Ovary (tissue), 9 donors: ENCODE results near the gene TNS3. TPM values are rescaled to one million over a fixed set of nuclear protein-coding genes. Genes with fewer than 3 reads are reported as not detected.

ENCODE experiments used
- DNase-seq, 5 donors: peaks; one replicate each; pipeline ENCODE4 v3.0.0-alpha.2; 2019 to 2020
- H3K27ac ChIP-seq, 2 donors: fragments of 200-600 bp; one replicate each; pipeline versions ENCODE4 v1.5.1 to v1.8.0; 2019 to 2022
- H3K27me3 ChIP-seq: fragments of 200-600 bp; one replicate; pipeline ENCODE4 v1.8.0; 2022
- H3K36me3 ChIP-seq: fragments of 200-600 bp; sonication (generic); one replicate; pipeline ENCODE4 v1.5.1; 2019
- H3K4me1 ChIP-seq: one replicate; pipeline ENCODE4 v1.8.1; 2013; ENCODE audit warnings: mild to moderate bottlenecking, moderate library complexity; ENCODE audit not compliant: insufficient read depth
- H3K4me3 ChIP-seq: fragments of 200-600 bp; sonication (generic); one replicate; pipeline ENCODE4 v1.5.1; 2017
- H3K9me3 ChIP-seq, 2 donors: fragments of 200-600 bp in 1 of 2; sonication (generic) in 1 of 2; one replicate each; pipeline versions ENCODE4 v1.5.1 to v1.8.1; 2013 to 2019; ENCODE audit warnings: mild to moderate bottlenecking in 1 of 2, moderate library complexity in 1 of 2
- CTCF ChIP-seq, 3 donors: fragments of 450-650 bp in 2 of 3; fragments of 200-600 bp in 1 of 3; IDR thresholded peaks; one replicate each; pipeline versions ENCODE4 v1.5.1 to v1.8.0; 2016 to 2022; ENCODE audit warnings: antibody characterized with exemption in 3 of 3, mild to moderate bottlenecking in 1 of 3
- EP300 ChIP-seq: sonication (generic); formaldehyde crosslinking; IDR thresholded peaks from one replicate; pipeline ENCODE4 v1.6.1; 2017; ENCODE audit warnings: antibody characterized with exemption
- POLR2A ChIP-seq: fragments of 450-650 bp; IDR thresholded peaks from one replicate; pipeline ENCODE4 v1.6.1; 2017; ENCODE audit warnings: antibody characterized with exemption, mild to moderate bottlenecking, moderate library complexity
- WGBS, 3 donors: extraction: QIAGEN DNeasy Blood & Tissue Kit in 1 of 3; methylation state at CpG; one replicate each; pipeline versions ENCODE4 v1.1.5 to v1.1.7; 2013 to 2017; 5-methylcytosine and 5-hydroxymethylcytosine counted together
- intact Hi-C, 4 donors: fragments of 100-400 bp; cut with DNase I; formaldehyde crosslinking; loops; one replicate each; pipeline versions ENCODE4 v1.11.0 to v1.15.1; 2022 to 2023
- polyA plus RNA-seq, 2 donors: library from polyadenylated mRNA; stranded (reverse); fragments of 200-250 nt in 1 of 2; fragments of 350-450 nt in 1 of 2; fragmentation: Illumina TruSeq in 1 of 2; extraction: RNeasy Lipid Tissue Mini Kit (QIAGEN cat#74804) in 1 of 2; gene quantifications; one replicate each; pipeline ENCODE4 v1.2.3, GENCODE V29; 2013 to 2014
- total RNA-seq, 7 donors: library from RNA; depleted of rRNA in 2 of 7; stranded (reverse); fragments of >200 nt in 2 of 7; fragmentation: NEBNext Ultra II Directional in 3 of 7; extraction: Animal tissue kit (Norgen Biotek cat#: 25700) in 3 of 7; gene quantifications; one replicate each; pipeline versions ENCODE4 v1.1.0 to v1.2.4, GENCODE V29; 2016 to 2023
- donor health status: DM: no; HTN: no; CAD: no; lungs with moderate emphysema.
- donor health status: DM: no; HTN: no; CAD: no.
- donor health status: Bipolar disorder and iron deficiency.
- donor health status: DM: yes; HTN: yes; CAD: no.
- donor health status: DM: no; HTN: no; CAD: no.
- donor health status: DM: yes; HTN: yes; CAD: no.

Gene TNS3
- total and polyA plus RNA-seq, 9 donors = 36.6 to 137 (median 91.3) TPM

DNA sequence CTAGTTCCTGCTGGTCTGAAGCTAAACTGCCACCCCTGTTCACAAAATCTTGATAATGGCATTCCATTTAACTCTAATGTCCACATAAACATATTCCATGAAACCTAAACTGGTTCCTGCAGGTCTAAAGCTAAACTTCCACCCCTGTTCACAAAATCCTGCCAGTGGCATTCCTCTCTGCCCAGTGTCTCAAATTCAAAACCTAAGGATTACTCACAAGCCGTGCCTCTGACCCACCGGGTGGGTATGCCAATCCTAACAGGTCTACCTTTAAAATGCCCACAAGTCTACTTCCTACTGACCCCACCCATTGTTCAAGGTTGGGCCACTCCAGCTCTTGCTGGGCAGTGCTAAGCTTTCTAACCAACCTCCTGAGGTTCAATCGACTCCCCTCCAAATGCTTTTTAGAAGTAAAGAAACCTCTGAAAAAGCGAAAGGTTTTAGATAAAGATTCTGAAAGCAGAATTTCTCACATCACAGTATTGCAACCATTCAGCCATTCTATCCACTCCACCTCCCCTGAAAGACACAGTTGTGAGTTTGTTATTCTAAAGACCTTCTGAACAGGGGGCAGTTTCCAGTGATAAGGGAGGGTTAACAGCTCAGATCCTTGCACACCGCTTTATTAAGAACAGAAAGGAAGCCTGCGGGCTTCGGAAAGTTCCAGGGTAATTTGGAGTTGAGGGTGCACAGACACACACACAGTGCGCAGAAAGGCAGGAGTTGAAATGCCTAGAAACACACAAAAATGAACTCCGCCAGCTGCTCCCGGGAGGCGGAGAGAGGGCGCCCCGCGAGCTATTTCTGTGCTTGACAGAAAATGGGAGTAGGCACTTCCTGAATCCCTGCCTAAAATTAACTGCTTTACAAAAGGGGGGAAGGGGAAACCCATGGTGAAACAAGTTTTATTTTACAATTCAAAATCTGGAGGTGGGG, 87.7 kb downstream of the TNS3 start:
- H3K27ac ChIP-seq = no peak overlapping the region
- no peak overlapping the region for H3K4me3 ChIP-seq
- intact Hi-C loops = no loop called here
- H3K36me3 ChIP-seq = no peaks in the 10 kb centered on the region
- H3K27me3 ChIP-seq = no peaks in the 10 kb centered on the region
- H3K4me1 ChIP-seq = peaks cover 18% of the 10 kb centered on the region
- TF ChIP-seq POLR2A (no peak), CTCF (IDR thresholded peaks at IDR 0.05) (no peak), EP300 (no peak)
- WGBS, 3 donors = 14 to 19% (median 16%) methylated on average over 14 of the region's 14 CpGs
- peak in 3 of 5 donors; percentile 55 to 69 (median 62) for DNase-seq
- no peaks in the 10 kb centered on the region for H3K9me3 ChIP-seq

DNA sequence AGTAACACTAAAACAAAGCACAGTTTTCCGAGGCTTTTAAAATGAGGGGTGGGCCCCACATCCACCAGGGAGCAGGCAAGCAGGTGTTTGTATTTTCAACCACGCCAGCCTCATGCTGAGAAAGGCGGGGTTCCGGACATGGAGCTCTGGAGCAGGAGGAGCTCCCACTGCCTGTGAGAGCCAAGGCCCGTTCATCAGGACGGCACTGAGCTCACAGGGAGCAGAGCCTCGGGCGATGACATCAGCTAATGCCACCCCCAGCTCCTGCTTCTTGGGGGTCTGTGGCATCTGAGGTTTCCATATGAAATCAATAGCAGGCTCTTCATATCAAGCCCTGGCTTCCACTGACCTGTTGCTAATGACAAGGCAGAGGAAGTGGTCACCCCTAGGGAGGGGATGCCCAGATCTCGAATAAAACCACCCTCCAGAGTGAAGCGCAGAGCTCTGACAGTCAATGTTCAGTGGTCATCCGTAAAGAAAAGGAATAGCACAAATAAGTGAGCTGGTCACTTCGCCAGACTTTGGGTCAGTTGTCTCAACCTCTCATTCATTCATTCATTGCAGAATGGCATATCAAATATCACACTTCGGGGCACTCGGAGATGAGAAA, 89.1 kb downstream of the TNS3 start:
- peaks cover 21% of the 10 kb centered on the region for H3K4me1 ChIP-seq
- intact Hi-C loops = no loop called here
- WGBS, 3 donors = 84 to 86% (median 86%) methylated on average over 14 of the region's 14 CpGs
- DNase-seq = peak in 1 of 5 donors; percentile 13
- no peaks in the 10 kb centered on the region for H3K27me3 ChIP-seq
- H3K36me3 ChIP-seq = no peaks in the 10 kb centered on the region
- H3K27ac ChIP-seq = no peak overlapping the region
- TF ChIP-seq CTCF (IDR thresholded peaks at IDR 0.05) = no peak
- H3K4me3 ChIP-seq = no peak overlapping the region
- no peaks in the 10 kb centered on the region for H3K9me3 ChIP-seq

- H3K4me1 ChIP-seq = peaks cover 19% of the 10 kb centered on the region
- intact Hi-C loops = no loop called here
Observed at GRCh38 chr7:47490501-47491265, 91.2 kb downstream of the TNS3 start.

More at GRCh38 chr7:47490501-47491265, 91.2 kb downstream of the TNS3 start:
- no peaks in the 10 kb centered on the region for H3K27me3 ChIP-seq
- H3K36me3 ChIP-seq = no peaks in the 10 kb centered on the region
- no peaks in the 10 kb centered on the region for H3K9me3 ChIP-seq
- DNase-seq = peak in 1 of 5 donors; percentile 23
- 94 to 95% (median 94%) methylated on average over 24 of the region's 24 CpGs for WGBS, 3 donors
- H3K27ac ChIP-seq = no peak overlapping the region
- H3K4me3 ChIP-seq = no peak overlapping the region
- TF ChIP-seq CTCF (IDR thresholded peaks at IDR 0.05) (no peak), POLR2A (no peak), EP300 (no peak)
